ENCODE data around the gene PPARG.

Gene PPARG

DNA sequence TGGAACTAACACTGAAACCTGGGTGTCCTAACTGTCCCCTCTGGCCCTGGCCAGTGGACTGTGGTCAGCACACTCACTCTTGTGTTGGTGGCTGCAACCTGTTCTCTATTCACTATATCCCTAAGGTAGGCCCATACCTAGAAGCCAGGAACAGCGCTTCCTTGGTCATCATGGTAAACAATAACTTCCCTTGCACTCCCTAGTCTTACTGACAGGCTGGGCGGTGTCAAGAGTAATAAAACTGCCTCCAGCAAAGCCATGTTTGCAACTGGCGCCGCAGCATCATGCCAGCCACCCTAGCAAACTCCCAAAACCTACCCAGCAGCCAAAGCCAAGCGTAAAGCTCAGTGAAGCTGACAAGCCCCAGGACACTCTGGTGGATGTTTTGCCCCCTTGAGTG lies 132.3 kb downstream of the PPARG start:
- FAIRE-seq (no peak), DNase-seq (ENCODE audit: insufficient read length, low spot score) (no peak)
- TF ChIP-seq, protein P1, sequence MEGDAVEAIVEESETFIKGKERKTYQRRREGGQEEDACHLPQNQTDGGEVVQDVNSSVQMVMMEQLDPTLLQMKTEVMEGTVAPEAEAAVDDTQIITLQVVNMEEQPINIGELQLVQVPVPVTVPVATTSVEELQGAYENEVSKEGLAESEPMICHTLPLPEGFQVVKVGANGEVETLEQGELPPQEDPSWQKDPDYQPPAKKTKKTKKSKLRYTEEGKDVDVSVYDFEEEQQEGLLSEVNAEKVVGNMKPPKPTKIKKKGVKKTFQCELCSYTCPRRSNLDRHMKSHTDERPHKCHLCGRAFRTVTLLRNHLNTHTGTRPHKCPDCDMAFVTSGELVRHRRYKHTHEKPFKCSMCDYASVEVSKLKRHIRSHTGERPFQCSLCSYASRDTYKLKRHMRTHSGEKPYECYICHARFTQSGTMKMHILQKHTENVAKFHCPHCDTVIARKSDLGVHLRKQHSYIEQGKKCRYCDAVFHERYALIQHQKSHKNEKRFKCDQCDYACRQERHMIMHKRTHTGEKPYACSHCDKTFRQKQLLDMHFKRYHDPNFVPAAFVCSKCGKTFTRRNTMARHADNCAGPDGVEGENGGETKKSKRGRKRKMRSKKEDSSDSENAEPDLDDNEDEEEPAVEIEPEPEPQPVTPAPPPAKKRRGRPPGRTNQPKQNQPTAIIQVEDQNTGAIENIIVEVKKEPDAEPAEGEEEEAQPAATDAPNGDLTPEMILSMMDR (IDR thresholded peaks at IDR 0.05; ENCODE audit: insufficient read depth, missing control alignments) = no peak

DNA sequence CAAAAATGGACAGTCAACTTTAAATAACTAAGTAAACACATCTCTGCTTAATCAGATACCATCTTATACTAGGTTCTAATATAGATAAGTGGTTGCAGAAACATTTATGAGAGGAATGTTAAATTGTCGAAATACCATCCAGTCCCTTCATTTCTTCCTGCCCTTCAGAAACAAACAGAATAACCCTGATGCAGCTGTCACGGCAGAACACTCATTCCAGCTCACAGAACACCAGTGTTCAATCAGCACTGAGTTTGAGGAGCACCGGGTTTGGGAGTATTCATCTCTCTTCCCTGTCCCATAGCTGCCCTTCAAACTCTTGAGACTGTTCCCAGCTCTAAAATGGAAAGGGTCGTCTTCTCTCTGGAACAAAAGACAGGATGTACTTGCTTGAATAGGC lies 134.3 kb downstream of the PPARG start:
- TF ChIP-seq, protein P1 (IDR thresholded peaks at IDR 0.05; ENCODE audit: insufficient read depth, missing control alignments) = no peak
- FAIRE-seq (no peak), DNase-seq (ENCODE audit: insufficient read length, low spot score) (no peak)

DNA sequence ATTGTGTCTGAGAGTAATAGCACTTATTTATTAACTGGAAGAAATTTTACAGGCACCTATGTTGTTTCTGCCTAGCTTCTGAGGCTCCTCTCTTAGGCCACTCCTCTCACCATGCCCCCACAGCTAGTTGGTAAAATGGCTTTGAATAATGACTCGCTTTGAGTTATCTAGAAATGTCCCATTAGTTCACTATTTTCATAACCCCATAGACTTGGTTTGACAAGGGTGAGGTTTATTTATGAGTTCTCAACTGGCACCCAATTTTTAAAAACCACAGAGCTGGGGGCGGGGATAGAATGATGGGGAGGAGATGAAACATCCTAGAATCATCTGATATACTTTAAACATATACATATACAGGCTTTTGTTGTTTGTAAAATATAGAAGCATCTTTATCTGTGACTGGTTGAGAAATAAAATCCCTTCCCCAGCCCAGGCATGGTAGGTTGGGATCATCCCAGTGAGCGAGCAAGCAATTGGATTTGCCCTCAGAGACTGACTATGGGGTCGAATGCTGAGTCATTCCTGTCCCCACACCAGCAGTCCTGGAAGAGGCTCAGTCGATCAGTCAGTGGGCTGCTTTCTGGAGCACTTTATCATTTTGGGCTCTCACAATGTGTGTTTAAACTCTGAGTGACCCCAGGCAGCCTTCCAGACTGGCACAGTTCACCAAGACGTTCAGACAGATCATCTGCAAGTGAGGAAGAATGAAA lies 135.2 kb downstream of the PPARG start:
- DNase-seq (ENCODE audit: insufficient read length, low spot score) = no peak
- FAIRE-seq = no peak

DNA sequence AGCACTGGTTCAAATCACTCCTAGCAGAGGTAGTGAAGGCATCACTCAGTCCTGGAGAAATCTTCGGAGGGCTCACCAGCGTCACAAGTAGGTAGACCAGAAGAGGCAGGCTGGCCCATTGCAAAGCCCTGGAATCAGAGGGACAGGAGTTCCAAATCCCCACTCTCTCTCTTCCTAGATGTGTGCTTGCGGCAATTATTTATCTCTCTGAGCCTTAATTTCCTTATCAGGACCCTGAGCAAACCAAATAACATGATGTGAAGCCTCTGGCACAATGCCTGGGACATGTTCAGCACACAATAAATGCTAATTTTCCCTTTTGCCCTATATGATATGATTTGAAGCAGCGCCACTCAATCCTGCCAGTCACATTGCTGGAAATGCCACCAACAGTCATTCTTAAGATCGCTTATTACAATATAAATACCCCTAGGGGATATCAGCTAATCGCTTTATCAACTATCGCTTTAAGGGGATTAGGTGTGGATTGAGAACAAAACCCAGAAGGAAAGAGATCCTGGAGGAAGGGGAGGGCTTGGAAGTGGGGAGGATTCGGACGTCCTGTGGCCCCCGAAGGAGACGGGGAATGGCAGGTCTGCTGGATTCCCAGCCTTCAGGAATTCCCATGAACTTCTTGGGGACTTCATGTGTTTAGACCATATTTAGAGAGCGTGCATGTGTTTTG lies 135.9 kb downstream of the PPARG start:
- TF ChIP-seq, protein P1 (IDR thresholded peaks at IDR 0.05; ENCODE audit: insufficient read depth, missing control alignments) = no peak
- FAIRE-seq = no peak
- DNase-seq (ENCODE audit: insufficient read length, low spot score) = no peak

More for the DNA sequence above, 135.2 kb downstream of the PPARG start:
- TF ChIP-seq, protein P1 (IDR thresholded peaks at IDR 0.05; ENCODE audit: insufficient read depth, missing control alignments) = no peak

DNA sequence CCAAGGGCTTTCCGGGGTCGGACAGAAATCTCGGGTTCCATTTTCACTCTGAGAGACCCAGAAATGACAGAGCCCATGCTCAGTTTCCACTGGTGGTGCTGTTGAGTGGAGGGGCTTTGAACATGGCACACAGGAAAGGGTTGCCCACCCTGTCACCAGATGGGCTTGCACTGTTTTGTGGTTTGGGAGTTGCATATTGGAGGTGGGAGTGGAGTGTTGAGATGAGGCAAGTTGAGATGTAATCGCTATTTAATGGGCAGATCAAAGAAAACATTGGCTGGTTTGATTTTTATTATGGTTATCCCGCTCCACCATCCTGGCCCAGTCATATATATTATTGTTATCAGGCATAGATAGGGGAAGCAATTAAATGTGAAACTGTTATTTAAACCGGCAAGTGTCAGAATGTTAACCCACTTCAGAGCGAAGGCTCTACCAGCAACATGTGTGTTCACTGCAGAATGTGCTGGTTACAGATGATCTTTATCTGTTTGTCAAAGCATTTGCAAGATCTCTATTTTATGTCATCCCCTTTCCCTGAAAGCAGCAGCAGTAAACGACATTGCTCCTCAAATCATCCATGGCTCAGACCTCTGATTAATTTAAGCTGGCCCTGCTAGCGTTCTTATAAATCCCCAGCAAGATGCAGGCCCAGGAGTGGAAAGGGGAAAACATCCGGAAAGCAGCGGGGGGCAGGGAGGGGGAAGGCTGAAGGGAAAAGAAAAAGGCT lies 137.1 kb downstream of the PPARG start:
- TF ChIP-seq, protein P1 (IDR thresholded peaks at IDR 0.05; ENCODE audit: insufficient read depth, missing control alignments) = no peak
- DNase-seq (ENCODE audit: insufficient read length, low spot score) (no peak), FAIRE-seq (no peak)

DNA sequence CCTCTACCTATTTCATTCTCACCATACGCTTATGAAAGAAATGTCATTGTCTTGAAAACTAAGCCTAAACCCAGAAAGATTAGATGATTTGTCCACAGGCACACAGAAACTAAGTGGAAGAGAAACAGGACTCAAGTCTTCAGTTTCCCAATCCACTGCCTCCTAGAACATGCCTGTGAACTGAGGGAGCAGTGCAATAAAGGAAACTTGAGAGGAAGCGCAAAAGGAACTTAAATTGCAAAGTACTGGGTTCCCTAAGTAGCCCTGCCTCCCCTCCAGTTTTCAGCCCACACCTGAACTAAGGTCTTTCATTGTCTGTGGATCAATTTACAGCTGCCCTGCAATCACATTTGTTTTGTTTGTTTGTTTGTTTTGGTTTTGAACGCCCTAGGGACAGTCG lies 138.7 kb downstream of the PPARG start:
- TF ChIP-seq, protein P1 (IDR thresholded peaks at IDR 0.05; ENCODE audit: insufficient read depth, missing control alignments) = no peak
- FAIRE-seq = no peak
- DNase-seq (ENCODE audit: insufficient read length, low spot score) = no peak

Data from D721Med (cell line).